ENCODE results near the gene OR51V1. TPM values are rescaled to one million over a fixed set of nuclear protein-coding genes. Genes with fewer than 3 reads are reported as not detected.

OR51V1 gene
- total RNA-seq, 2 experiments from 2014 or later, result not detected

- H3K27ac ChIP-seq (ENCODE audit: low read depth, low read length, poor library complexity, severe bottlenecking), result no peak overlapping the region
- H3K4me2 ChIP-seq (ENCODE audit: low read length), result no peak overlapping the region
- POLR2A ChIA-PET, result no interaction called here
- H3K9me3 ChIP-seq (ENCODE audit: low read length), result no peaks in the 10 kb centered on the region
- no peak overlapping the region for H2AFZ ChIP-seq (ENCODE audit: low read length)
- intact Hi-C loops (cut with micrococcal nuclease; ENCODE audit: unreplicated experiment), result no loop called here
- H3K9me2 ChIP-seq (ENCODE audit: insufficient read depth, low read length), result no peaks in the 10 kb centered on the region
- no peak overlapping the region for H3K4me3 ChIP-seq (ENCODE audit: low read depth, low read length, poor library complexity, severe bottlenecking)
- no peaks in the 10 kb centered on the region for H3K79me2 ChIP-seq (ENCODE audit: insufficient read depth, low read depth, low read length)
- TF ChIP-seq EZH2phosphoT487 (IDR thresholded peaks at IDR 0.05; ENCODE audit: borderline replicate concordance, low read depth, low read length) (no peak), CTCF (conservative IDR thresholded peaks at IDR 0.05; ENCODE audit: low read length) (no peak)
- no TSS peak for BruUV-seq (replicated peaks)
- H3K36me3 ChIP-seq (ENCODE audit: insufficient read depth, low read length), result no peaks in the 10 kb centered on the region
- no peaks in the 10 kb centered on the region for H4K20me1 ChIP-seq (ENCODE audit: insufficient read depth, low read length)
- no peaks in the 10 kb centered on the region for H3K4me1 ChIP-seq (ENCODE audit: insufficient read depth, low read length, poor library complexity, severe bottlenecking)
- DNase-seq (ENCODE audit: low spot score), result no peak
- CTCF ChIA-PET (ENCODE audit: unreplicated experiment), result no interaction called here
These were observed 43.3 kb upstream of the OR51V1 start for GRCh38 chr11:5243816-5244180.

- H3K9me3 ChIP-seq (ENCODE audit: low read length), result no peaks in the 10 kb centered on the region
- H3K4me1 ChIP-seq (ENCODE audit: insufficient read depth, low read length, poor library complexity, severe bottlenecking), result no peaks in the 10 kb centered on the region
- no peaks in the 10 kb centered on the region for H3K9me2 ChIP-seq (ENCODE audit: insufficient read depth, low read length)
- BruUV-seq (replicated peaks), result no TSS peak
- DNase-seq (ENCODE audit: low spot score), result no peak
- ChIA-PET POLR2A (no interaction called here), CTCF (ENCODE audit: unreplicated experiment) (no interaction called here)
- intact Hi-C loops (cut with micrococcal nuclease; ENCODE audit: unreplicated experiment), result no loop called here
- TF ChIP-seq EZH2phosphoT487 (IDR thresholded peaks at IDR 0.05; ENCODE audit: borderline replicate concordance, low read depth, low read length), result no peak
- TF ChIP-seq CTCF (conservative IDR thresholded peaks at IDR 0.05; ENCODE audit: low read length), result no peak
- H4K20me1 ChIP-seq (ENCODE audit: insufficient read depth, low read length), result no peaks in the 10 kb centered on the region
- no peaks in the 10 kb centered on the region for H3K79me2 ChIP-seq (ENCODE audit: insufficient read depth, low read depth, low read length)
- no peak overlapping the region for H3K27ac ChIP-seq (ENCODE audit: low read depth, low read length, poor library complexity, severe bottlenecking)
- no peak overlapping the region for H3K4me2 ChIP-seq (ENCODE audit: low read length)
- H3K36me3 ChIP-seq (ENCODE audit: insufficient read depth, low read length), result no peaks in the 10 kb centered on the region
- H3K4me3 ChIP-seq (ENCODE audit: low read depth, low read length, poor library complexity, severe bottlenecking), result no peak overlapping the region
- no peak overlapping the region for H2AFZ ChIP-seq (ENCODE audit: low read length)
These were observed 42.7 kb upstream of the OR51V1 start for GRCh38 chr11:5242933-5243815.

- no peaks in the 10 kb centered on the region for H3K4me1 ChIP-seq (ENCODE audit: insufficient read depth, low read length, poor library complexity, severe bottlenecking)
- no peaks in the 10 kb centered on the region for H3K79me2 ChIP-seq (ENCODE audit: insufficient read depth, low read depth, low read length)
- no peak for DNase-seq (ENCODE audit: low spot score)
- TF ChIP-seq CTCF (conservative IDR thresholded peaks at IDR 0.05; ENCODE audit: low read length), result no peak
- TF ChIP-seq EZH2phosphoT487 (IDR thresholded peaks at IDR 0.05; ENCODE audit: borderline replicate concordance, low read depth, low read length), result no peak
- ChIA-PET POLR2A (no interaction called here), CTCF (ENCODE audit: unreplicated experiment) (no interaction called here)
- H3K4me2 ChIP-seq (ENCODE audit: low read length), result no peak overlapping the region
- no peaks in the 10 kb centered on the region for H3K9me3 ChIP-seq (ENCODE audit: low read length)
- no peak overlapping the region for H3K27ac ChIP-seq (ENCODE audit: low read depth, low read length, poor library complexity, severe bottlenecking)
- H4K20me1 ChIP-seq (ENCODE audit: insufficient read depth, low read length), result no peaks in the 10 kb centered on the region
- no peak overlapping the region for H3K4me3 ChIP-seq (ENCODE audit: low read depth, low read length, poor library complexity, severe bottlenecking)
- intact Hi-C loops (cut with micrococcal nuclease; ENCODE audit: unreplicated experiment), result no loop called here
- no TSS peak for BruUV-seq (replicated peaks)
- no peak overlapping the region for H2AFZ ChIP-seq (ENCODE audit: low read length)
- H3K9me2 ChIP-seq (ENCODE audit: insufficient read depth, low read length), result no peaks in the 10 kb centered on the region
- no peaks in the 10 kb centered on the region for H3K36me3 ChIP-seq (ENCODE audit: insufficient read depth, low read length)
These were observed 41.7 kb upstream of the OR51V1 start for GRCh38 chr11:5242208-5242607.

Data from OCI-LY7 (cell line).